Neural progenitor cell (in vitro differentiated cells): Measurements from ENCODE around the gene ARHGAP26.

ENCODE experiments used
- CTCF ChIP-seq: fragments of 200-600 bp; sonication (generic); IDR thresholded peaks from 2 replicates; pipeline ENCODE4 v1.5.1; 2017; ENCODE audit warnings: antibody characterized with exemption, mild to moderate bottlenecking
- EZH2phosphoT487 ChIP-seq: fragments of 200-600 bp; sonication (generic); IDR thresholded peaks from 2 replicates; pipeline ENCODE4 v1.6.1; 2017; ENCODE audit warnings: antibody characterized with exemption

GRCh38 chr5:143068712-143069111 lies 298.5 kb downstream of the ARHGAP26 start:
- no peak for TF ChIP-seq EZH2phosphoT487
- no peak for TF ChIP-seq CTCF
